ENCODE data around the gene WDFY4.

Gene WDFY4

GRCh38 chr10:48818861-48819520 lies 134.3 kb downstream of the WDFY4 start:
- DNase-seq = peak; percentile 20

- DNase-seq = no peak
These were observed 135.1 kb downstream of the WDFY4 start for GRCh38 chr10:48819783-48820182.

- no peak for DNase-seq
These were observed 135.6 kb downstream of the WDFY4 start for GRCh38 chr10:48820231-48820630.

- DNase-seq = no peak
These were observed 136.0 kb downstream of the WDFY4 start for GRCh38 chr10:48820699-48821098.

- peak; percentile 2 for DNase-seq
These were observed 136.4 kb downstream of the WDFY4 start for GRCh38 chr10:48821111-48821510.

- no peak for DNase-seq
These were observed 137.0 kb downstream of the WDFY4 start for GRCh38 chr10:48821692-48822091.

- DNase-seq = no peak
These were observed 149.0 kb downstream of the WDFY4 start for GRCh38 chr10:48833674-48834073.

GRCh38 chr10:48834189-48834965 lies 149.7 kb downstream of the WDFY4 start:
- DNase-seq = no peak

GRCh38 chr10:48835781-48836180 lies 151.1 kb downstream of the WDFY4 start:
- no peak for DNase-seq

GRCh38 chr10:48836605-48837004 lies 151.9 kb downstream of the WDFY4 start:
- DNase-seq = no peak

GRCh38 chr10:48838834-48839233 lies 154.2 kb downstream of the WDFY4 start:
- DNase-seq = no peak

- peak; percentile 21 for DNase-seq
These were observed 155.4 kb downstream of the WDFY4 start for GRCh38 chr10:48839809-48840679.

- DNase-seq = peak; percentile 23
These were observed 157.6 kb downstream of the WDFY4 start for GRCh38 chr10:48842231-48842630.

- DNase-seq = no peak
These were observed 158.5 kb downstream of the WDFY4 start for GRCh38 chr10:48843198-48843597.

- no peak for DNase-seq
These were observed 159.9 kb downstream of the WDFY4 start for GRCh38 chr10:48844616-48845015.

- no peak for DNase-seq
These were observed 160.8 kb downstream of the WDFY4 start for GRCh38 chr10:48845512-48845911.

GRCh38 chr10:48847691-48848090 lies 163.0 kb downstream of the WDFY4 start:
- no peak for DNase-seq

GRCh38 chr10:48856855-48857254 lies 172.2 kb downstream of the WDFY4 start:
- no peak for DNase-seq

- DNase-seq = no peak
These were observed 187.6 kb downstream of the WDFY4 start for GRCh38 chr10:48872234-48872633.

- no peak for DNase-seq
These were observed 193.4 kb downstream of the WDFY4 start for GRCh38 chr10:48878091-48878490.

- DNase-seq = no peak
These were observed 194.8 kb downstream of the WDFY4 start for GRCh38 chr10:48879451-48879850.

GRCh38 chr10:48880016-48880705 lies 195.5 kb downstream of the WDFY4 start:
- DNase-seq = peak; percentile 85

- DNase-seq = no peak
These were observed 197.3 kb downstream of the WDFY4 start for GRCh38 chr10:48881937-48882336.

Measured in NCI-H69 (cell line).